Medulla oblongata (tissue), 1 donor: ENCODE data around the gene ATAT1.
"Not testable (repeated sequence)": the region's sequence is repeated elsewhere in the genome, so short reads cannot be mapped to it uniquely, and the experiment has no call there.

Experiments
- DNase-seq: peaks from one replicate; pipeline ENCODE4 v3.0.0-alpha.2; 2015; ENCODE audit errors: extremely low spot score

The ATAT1 gene

DNA sequence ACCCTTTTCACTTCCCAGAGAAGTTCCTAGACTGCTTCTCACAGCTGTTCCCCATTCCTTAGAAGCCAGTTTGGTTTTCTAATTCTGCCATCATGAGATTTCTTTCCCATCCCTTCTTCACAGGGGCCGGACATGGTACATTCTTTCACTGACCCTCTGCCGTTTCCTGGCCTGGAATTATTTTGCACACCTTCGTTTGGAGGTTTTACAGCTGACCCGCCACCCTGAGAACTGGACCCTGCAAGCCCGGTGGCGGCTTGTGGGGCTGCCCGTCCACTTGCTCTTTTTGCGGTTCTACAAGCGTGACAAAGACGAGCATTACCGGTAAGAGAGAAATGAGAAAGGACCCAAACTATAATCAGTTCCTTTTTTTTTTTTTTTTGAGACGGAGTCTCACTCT is 24.5 kb downstream of the ATAT1 start:
- DNase-seq, result no peak

DNA sequence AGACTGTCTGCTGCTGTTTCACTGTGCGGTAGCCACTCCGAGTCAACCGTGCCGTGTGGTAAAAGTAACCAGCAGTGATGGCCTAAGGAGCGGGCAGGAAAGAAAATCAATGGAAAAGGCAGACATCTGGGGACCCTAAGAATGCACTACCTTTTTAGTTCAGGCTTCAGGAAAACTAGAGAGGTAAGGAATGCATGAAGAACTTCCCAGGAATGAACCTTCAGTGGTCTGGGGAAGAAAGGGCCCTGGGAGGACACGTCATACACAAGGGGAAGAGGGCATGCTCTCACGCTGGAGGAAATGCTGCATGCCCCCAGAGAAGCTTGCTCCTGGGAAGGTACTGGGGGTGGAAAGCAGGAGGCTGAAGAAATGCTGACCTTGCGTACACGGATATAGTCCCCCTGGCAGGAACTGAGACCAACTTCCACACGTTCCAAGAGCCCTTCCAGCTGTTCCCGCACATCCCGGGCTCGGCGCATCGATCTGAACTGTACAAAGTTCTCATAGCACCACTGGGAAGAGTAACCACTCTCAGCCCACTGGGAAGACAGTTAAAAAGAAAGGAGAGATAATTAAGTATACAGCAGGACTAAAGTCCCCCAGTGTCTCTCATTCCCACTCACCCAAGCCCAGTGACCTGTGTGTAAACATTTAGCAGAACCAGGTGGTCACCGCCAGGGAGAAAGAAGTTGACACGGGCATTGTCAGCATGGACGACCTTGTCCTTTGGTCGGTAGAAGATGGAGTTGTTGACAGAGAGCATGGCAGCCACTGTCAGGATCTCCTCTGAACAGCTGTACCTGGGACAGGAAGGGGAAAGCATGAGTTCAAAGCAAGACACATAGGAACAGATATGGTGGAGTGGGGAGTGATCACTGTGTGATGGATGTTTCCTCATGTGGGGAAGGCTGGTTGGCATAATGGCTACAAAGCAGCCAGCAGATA is 28.4 kb downstream of the ATAT1 start:
- no peak for DNase-seq

DNA sequence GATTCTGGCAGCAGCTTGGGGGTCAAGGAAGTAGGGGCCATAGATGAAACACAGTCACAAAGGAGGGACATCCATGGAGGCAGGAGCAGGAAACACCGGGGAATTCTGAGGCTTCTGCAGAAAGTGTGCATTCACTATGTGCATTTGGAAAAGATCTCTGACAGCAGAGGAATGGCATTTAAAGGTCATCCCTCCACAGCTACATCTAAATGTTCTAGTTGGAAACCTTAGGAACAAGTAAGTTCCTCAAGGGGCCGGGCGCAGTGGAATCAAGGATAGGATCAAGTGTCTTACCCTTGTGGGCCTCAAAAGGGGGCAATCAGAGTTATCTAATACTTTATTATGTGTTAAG is 29.0 kb downstream of the ATAT1 start:
- no peak for DNase-seq

DNA sequence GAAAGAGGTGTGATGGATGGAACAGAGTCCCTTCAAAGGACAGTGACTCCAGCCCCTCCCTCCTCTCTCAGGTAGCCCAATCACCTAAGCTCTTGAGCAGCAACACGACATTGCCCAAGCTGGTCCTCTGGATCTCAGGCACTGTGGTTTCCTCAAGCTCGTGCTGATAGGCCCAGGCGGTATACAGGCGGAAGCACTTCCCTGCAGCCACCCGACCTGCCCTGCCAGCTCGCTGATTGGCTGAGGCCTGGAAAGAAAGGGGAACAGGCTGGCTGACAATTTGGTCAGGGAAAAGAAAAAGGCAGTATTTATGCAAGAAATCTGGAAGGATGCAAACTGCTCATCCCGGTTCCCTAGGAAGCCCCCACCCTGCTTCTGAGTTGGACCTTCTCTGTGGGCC is 29.8 kb downstream of the ATAT1 start:
- DNase-seq, result no peak

DNA sequence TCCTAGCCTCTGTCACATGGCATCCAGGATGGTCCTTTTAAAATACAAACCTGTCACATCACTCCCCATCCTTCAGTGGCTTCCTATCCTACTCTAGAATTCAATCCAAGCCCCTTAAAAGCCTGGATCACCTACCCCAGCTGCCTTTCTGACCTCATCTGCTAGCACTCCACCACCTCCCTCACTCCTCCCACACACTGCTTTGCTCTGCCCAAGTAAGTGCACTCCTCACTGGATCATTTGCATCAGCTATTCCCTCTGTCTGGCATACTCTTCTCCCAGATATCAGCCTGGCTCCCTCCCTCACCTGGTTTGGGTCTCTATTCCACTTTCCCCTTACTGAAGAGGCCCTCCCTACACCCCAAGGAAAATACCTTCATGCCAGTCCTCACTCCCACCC is 30.8 kb downstream of the ATAT1 start:
- no peak for DNase-seq

DNA sequence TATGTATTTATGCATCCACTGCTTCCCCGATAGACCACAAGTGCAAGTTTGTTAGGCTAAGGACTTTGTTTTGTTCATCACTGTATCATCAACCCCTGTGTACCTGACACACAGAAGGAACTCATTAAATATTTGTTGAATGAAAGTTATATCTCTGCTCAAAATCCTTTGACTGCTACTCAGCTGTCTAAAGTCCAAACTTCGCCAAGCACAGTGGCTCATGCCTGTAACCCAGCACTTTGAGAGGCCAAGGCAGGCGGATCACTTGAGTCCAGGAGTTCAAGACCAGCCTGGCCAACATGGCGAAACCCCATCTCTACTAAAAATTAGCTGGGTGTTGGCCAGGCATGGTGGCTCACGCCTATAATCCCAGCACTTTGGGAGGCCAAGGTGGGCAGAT is 31.2 kb downstream of the ATAT1 start:
- not testable (repeated sequence) for DNase-seq

DNA sequence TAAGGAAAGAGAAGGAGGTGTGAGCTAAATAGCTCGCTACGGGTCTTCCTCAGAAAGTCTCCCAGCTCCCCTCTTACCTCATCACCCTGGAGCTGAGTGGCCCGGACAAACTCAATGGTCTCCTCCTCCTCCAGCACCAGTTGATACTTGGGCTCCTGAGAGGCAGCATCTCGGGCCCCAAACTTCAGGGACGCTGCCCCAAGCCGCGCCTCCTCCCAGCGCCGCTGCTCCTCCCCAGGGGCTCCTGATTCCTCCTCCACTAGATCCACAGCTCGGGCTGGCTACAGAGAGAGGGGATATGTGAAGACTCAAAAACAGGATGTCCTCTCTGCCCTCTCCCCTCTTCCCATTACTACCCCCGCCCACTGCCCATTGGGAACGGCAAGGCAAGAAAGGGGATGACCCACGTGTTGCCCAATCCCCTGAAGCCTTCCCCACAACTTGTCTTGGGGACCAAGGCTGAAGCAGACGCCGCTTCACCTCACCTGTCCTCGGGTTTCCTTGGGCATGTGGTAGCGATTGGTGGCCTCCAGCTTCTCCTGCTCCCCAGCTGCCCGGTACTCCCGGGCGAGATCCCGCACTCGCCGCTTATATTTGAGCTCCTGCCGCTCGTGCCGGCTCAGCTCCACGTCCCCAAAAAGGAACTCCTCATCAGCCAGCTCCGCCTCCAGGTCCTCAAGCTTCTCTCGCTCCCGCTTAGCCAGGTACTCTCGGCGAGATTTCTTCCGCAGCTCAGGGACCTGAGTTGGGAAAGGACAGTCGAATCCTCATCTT is 38.5 kb downstream of the ATAT1 start:
- DNase-seq, result no peak

DNA sequence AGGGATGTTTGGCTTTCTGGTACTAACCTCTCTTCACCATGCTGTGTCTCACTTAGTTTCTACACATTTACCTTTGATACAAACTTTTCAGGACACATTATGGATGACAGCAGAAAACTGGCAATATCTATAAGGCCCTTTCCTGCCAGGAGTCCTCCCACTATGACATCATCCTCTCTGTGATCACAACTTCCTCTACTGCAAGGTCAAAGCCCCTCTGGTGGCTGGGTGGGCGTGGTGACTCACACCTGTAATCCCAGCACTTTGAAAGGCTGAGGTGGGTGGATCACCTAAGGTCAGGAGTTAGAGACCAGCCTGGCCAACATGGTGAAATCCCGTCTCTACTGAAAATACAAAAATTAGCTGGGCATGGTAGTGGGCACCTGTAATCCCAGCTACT is 39.6 kb downstream of the ATAT1 start:
- DNase-seq, result not testable (repeated sequence)

DNA sequence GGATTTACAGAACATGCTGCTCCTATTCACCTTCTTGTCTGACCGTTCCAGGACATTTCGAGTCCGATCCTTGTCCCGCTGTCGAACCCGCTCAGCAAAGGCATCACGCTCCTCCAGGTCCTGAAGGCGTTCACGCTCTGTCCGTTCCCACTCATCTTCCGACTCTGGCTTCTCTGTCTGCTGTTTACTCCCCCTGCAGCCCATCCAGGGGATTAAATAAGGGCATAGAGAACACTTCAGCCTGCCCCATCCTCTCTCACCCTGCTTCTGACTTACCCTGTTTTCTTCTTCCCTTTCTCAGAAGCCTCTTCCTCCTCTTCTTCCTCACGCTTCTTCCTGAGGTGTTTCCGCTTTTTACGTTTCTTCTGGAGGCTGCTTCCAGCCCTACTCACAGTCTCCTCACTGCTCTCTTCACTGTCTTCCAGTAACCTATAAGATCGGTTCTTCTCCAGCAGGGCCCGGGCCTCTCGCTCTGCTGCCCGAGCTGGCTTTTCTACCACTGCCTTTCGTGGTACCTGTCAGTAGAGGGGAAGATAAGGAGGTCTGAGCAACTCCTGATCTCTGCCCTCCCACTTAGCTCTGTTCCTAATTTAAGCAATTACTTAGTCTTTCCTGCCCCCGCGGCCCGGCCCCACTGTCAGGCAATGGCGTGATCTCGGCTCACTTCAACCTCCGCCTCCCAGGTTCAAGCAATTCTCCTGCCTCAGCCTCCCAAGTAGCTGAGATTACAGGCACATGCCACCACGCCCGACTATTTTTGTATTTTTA is 44.3 kb downstream of the ATAT1 start:
- DNase-seq, result no peak

DNA sequence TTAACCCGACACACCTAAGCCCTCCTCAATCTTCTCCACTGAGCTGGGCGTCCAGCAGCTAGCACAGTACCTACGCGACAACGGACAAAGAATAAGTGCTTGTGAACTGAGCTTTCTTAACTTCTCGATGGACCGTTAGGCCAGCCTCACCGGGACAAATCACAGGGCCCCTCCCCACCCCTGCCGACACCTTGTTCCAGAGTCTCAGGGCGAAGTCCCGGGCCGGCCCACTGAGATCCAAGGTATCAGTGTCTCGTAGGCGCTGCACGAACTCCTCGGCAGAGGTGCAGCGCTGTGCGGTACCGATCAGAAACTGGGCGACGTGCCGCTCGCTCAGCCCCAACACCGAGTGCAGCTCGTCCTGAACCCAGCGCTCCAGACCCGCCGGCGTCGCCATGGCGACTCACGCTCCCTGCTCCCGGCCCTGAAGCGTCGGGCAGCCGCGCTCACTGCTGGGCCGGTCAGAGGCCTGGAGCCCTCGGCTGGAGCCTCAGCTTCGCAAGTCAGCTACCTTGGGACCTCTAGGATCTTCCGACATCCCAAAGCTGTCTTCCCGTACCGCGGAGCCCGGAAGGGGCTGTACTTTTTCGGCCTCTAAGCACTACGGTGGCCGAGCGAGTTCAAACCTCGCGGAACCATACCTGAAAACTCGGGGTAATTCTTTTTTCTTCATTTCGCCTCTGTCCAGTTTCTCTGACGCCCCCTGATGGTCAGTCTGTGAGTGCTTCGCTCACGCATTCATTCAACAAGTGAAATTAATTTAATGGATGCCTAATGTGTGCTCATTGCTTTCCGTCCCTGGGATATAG is 46.0 kb downstream of the ATAT1 start, which contains the start of gene DHX16:
TSS of gene DHX16 (minus strand) at position 562 of the 809 bp plus-strand sequence. CDS start at position 397, 165 bp downstream.
- peak; percentile 96 for DNase-seq

DNA sequence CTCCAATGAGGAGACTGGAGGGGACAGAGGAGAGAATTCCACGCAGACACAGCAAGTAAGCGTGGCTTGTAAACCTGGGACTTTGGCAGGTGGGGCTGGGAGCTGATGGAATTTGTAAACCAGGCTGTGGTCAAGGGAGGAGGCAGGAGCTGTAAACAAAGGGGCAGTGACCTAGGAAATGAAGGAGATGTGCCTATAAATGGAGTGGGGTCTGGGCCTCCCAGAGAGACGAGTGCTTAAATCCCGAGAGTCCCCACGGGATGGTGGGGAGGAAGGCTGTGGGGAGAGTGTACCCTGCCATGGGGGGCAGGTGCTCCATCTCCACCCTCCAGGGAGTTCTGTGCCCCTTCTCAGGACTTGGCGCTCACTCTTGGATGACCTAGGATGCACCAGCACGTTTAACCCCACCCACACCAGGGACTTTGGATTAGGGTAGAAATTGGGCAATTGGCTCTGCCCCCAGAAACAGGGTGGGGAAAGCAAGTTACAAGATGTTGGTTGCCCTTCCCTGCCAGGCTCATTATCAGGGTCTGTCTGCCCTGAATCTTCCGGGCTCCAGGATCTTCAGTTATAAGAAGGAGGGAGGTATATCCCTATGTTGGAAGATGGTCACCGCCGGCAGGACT is 50.1 kb downstream of the ATAT1 start:
- DNase-seq, result no peak

DNA sequence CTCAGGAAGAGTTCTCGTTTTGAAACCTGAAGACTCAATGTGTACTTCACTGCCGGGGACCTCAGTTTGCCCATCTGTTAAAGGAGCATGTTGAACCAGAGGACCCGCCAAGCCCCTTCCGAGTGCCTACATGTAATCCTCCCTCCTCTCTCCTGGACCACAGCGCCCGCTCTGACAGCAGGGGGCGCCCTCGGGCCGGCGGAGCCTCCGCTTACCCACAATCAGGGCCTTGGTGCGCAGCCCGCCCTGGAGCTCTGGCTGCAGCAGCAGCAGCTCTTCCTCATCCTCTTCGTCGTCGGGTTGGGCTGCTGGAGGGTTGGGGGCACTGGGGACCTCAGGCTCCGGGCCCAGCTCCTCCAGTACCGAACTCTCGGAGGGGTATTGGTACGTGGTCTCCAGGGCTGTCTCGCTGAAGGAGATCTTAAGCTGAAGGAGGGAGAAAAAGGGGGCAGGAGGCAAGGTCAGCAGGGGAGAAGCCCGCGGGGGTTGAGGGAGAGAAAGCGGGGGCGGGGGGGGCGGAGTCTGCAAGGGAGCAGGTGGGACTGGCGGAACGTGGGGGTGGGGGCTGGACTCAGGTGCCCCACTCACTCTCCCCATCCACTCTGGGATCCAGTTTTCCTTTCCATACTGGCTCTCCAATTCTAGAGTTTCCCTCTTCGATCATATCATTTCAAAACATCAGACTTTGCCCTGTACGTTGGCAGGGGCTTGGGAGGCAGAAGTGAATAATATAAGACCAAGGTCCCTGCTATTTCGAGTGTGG is 52.5 kb downstream of the ATAT1 start:
- DNase-seq, result peak; percentile 86

DNA sequence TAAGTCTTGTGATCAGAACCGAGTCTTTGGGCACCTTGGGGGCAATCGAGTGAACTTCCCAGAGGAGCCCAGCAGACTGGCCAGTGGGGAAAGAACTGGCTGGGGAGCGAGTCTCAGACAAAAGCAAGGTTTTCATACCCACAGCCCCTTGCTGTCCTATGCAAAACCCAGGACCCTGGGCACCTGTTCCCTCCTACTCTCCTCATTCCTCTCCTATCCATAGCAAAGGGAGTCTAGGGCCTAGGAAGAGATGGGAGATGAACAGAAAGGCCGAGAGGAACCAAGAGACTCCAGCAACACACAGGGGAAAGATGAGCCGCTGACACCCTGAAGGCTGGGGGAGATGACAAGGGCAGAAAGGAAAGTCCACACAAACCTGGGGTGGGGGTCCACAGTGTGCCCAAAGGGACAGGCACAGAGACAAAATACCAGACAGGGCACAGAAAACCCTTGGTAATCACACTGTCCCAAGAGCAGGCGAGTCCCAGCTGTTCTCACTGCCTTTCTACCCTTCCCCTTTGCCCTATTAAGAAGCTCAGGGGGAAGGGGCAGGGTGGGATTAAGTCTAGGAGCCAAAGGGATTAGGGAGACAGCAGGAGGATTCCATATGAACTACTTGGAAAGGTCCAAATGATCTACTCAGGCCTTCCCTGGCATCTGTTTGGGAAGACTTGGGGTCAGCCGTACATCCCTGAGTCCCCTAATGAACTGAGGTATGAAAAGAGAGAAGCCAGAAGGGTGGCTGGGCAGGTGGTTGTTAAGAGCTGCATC is 53.3 kb downstream of the ATAT1 start:
- DNase-seq, result no peak

DNA sequence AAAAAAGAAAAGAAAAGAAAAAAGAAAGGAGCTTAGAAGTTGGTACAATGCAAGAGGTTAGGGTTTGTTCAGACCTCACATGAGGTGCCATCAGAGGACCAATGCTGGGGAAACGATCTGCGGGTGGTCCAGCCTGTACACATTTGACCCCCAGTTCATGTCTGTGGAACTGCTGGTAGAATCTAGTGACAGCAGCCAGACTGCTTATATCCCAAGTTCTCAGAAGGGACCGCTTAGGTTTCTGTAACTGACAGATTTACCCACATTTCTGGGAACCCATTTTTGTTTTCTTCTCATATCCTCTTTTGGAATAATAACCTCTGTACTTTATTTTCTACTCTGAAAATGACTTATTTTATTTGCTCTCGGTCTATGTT is 55.1 kb downstream of the ATAT1 start:
- no peak for DNase-seq

DNA sequence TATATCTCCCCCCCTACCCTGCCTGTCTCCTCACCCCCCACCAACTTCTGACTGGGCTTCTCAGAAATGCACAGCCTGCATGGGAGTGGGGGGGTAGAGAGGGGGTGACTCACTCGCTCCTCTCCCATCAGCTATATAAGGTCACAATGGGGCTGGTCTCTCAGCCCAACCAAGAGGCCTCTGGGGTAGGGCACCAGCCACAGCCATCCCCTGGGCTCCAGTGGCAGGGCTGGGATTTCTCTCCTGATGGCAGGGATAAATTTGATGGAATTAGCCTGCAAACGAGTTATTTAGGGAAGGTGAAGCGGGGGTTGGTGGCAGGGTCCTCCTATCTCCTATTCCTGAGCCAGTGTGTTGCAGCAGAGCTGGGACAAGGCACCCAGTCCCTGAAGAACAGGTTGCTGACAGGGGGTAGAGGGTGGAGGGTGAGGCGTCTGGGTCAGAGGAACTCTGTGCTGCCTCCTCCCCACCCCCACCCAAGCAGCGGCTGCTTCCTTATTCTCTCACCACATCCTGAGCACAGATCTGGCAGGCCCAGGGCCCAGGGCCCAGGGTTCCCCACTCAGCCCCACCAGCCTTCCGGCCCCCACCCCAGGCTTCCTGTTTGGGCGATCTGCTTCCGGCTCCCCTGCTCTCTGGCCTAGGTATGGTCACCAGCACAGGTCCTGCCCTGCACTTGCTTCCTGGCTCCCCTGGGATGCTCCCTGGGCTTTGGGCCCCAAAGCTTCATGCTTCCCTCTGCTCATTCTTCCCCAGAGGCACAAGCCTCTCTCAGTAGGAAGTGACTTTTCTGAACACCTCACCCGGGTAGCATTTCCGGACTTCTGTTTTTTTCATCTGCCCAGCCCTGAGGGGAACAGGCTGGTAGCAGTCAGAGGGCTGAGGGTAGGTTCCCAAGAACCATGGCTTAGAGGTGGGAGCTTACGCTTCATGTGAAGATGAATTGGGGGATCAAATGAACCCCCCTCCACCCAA is 55.8 kb downstream of the ATAT1 start:
- DNase-seq, result peak; percentile 77

DNA sequence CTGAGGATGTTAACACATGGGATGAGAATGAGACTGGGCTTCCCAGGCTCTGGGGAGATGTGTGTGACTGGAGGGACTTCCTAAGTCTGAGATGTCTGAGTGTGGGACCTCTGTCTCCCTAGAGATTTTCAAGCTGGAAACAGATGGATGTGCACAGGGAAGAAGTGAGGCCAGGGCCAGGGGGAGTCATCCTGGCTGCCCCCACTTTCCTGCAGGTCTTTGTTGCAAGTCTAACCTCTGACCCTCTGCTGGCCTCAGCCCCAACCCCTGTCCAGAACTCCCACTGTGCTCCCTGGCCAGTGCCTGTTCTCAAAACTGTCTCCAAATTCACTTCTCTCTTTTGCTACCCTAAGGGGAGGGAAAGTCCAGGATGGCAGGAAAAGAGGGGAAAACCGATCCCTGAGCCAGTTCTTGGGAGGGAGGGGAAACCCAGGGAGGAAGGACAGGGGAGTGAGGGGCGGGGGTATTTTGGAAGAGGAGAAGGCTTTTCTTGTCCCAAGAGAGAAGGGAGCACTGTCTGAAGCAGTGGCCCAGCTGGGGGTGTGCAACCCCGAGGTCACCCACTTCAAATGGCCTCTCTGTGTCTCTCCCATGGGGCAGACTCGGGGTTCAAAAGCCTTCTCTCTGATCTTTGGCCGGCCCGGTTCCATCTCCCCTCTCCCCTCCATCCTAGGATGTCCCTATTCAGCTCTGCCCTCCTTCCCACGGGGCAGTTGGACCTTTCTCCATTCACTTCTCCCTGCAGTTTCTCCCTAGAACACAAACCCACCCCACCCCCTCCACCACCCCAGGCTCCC is 56.7 kb downstream of the ATAT1 start:
- peak; percentile 23 for DNase-seq

DNA sequence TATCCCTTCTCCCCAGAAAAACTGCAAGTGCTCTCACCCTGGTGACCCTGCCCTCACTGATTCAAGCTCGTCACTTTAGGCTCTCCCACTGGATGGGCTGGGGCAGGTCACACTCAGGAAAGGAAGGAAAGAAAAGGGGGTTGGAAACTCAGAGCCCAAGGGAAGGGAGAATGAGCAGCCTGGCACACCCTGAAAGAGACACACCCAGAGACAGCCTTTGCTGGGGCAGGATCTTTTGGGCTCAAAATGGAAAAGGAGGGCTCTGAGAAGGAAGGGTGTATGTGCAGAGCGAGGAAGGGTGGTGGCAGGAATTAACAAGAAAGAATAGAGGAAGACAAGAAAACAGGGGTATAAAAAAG is 57.3 kb downstream of the ATAT1 start:
- DNase-seq, result no peak
